ENCODE data around the gene SLX9.

SLX9 gene

DNA sequence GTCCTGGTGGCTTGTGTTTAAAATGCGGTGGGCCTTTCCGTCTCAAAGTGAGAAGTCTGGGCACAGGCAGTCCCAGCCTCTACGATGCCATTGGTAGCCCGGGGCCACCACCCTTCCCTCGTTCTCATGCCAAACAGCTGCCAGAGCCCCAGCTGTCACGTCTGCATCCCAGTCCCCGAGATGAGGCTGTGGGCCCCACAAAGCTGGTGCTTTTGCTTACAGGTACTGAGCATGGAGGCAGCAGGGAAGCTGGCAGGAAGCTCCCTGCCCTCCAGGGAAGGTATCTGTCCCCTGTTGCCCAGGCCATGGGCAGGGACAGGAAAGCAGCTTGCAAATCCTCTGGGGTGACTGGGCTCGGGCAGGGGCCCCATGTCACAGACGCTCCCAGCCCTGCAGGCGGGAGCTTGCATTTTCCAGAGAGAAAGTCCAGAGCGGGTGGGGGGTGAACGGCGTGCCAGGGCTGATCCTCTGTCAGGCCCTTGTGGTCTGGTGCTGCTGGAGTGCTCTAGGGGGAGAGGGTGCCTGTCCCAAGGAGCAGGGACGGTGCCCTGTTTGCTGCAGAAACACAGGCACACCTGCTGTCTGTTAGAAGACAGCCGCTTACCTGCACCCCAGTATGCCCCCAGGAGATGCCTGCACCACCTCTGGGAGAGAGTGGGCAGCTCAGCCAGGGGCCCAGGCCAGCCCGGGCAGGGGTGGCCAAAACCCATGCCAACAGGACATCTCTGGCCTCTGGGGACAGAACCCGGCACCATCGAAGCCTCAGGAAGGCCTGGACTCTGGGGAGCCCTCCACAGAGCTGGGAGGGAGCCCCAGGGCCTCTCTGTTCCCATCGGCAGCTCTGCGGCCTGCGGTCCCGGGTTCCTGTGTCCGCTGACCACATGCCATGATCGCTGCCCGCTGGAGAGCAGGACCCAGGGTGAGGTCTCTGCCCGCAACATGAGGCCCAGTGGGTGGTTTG lies 45.9 kb downstream of the SLX9 start:
- Histone ChIP-seq H3K4ac (ENCODE audit: low read depth in 1 of 2, low read length in 2 of 2) (no peak overlapping the region), H3K14ac (ENCODE audit: low read length in 2 of 2) (no peak overlapping the region), H3K9ac (ENCODE audit: low read length) (no peak overlapping the region), H3K18ac (ENCODE audit: low read depth in 1 of 2, low read length in 2 of 2) (no peak overlapping the region), H3K23ac (ENCODE audit: low read length in 2 of 2) (no peak overlapping the region), H3K27ac (ENCODE audit: low read length, poor library complexity, severe bottlenecking) (no peak overlapping the region), H2BK120ac (ENCODE audit: low read depth, low read length) (no peak overlapping the region), H3K9me3 (ENCODE audit: control insufficient read depth, low read length) (no peaks in the 10 kb centered on the region), H2AK5ac (ENCODE audit: low read length, severe bottlenecking) (no peak overlapping the region), H3K36me3 (ENCODE audit: control insufficient read depth in 1 of 2, insufficient read depth in 2 of 2, low read depth in 1 of 2, low read length in 2 of 2) (no peaks in the 10 kb centered on the region), H3K79me1 (replicated peaks; ENCODE audit: low read length, poor library complexity, severe bottlenecking) (no peaks in the 10 kb centered on the region), H2AFZ (ENCODE audit: low read depth, low read length) (no peak overlapping the region), H4K91ac (ENCODE audit: low read length) (no peak overlapping the region), H3K4me3 (ENCODE audit: insufficient read depth in 1 of 2, low read depth in 1 of 2, low read length in 2 of 2) (no peak overlapping the region), H3K27me3 (ENCODE audit: control insufficient read depth in 1 of 2, insufficient read depth in 1 of 2, low read length in 2 of 2) (peaks cover 0 to 19% of the 10 kb centered on the region in 2 experiments), H2BK15ac (ENCODE audit: low read depth, poor library complexity, severe bottlenecking) (no peak overlapping the region), H3K4me1 (ENCODE audit: control insufficient read depth, insufficient read depth, low read depth, low read length) (peaks cover 30% of the 10 kb centered on the region), H2BK5ac (ENCODE audit: low read depth, low read length, poor library complexity, severe bottlenecking) (no peak overlapping the region), H2BK12ac (ENCODE audit: low read length in 2 of 2) (no peak overlapping the region), H4K8ac (ENCODE audit: low read length) (peak overlapping the region; percentile 33), H3K4me2 (ENCODE audit: low read length, poor library complexity, severe bottlenecking) (no peak overlapping the region)
- 84% methylated on average over 26 of the region's 26 CpGs for WGBS
- DNase-seq: no peak

DNA sequence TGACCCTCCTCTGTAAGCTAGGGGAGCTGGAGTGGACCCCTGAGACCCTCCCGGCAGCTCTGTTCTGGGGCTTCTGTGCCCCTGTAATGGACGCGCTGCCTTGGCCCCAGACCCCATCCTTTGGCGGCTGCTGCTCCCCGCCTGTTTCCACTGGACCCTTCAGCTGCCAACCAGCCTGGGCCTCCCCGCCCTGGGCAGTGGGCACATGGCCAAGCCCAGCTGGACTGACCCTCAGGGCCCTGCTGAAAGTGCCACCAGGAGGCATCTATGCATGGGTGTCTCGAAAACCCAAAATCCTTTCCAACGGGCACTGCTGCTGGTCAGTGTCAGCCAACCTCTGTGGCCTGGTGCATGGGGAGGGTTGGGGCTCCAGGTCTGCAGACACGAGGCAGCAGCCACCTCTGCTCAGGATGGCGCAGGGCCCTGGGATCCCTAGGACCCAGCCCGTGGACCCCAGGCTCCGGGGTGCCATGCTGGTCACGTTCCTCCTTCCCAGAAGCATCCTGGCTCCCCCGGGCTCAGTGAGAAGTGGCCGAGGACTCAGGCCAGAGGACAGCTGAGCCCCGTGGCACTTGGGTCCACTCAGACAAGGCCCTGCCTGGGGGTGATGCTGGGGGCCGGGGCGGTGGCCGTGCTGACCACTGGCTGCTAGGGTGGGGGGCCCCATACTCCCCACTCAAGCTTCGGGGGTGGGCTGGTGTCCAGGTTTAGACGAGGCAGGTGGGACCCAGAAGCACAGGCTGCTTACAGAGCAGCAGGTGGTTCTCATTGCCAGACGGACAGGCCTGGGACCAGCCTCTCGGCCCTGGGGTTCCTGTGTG lies 46.9 kb downstream of the SLX9 start:
- Histone ChIP-seq H2BK120ac (ENCODE audit: low read depth, low read length) (no peak overlapping the region), H4K8ac (ENCODE audit: low read length) (no peak overlapping the region), H2BK5ac (ENCODE audit: low read depth, low read length, poor library complexity, severe bottlenecking) (no peak overlapping the region), H3K9me3 (ENCODE audit: control insufficient read depth, low read length) (no peaks in the 10 kb centered on the region), H3K18ac (ENCODE audit: low read depth in 1 of 2, low read length in 2 of 2) (no peak overlapping the region), H4K91ac (ENCODE audit: low read length) (no peak overlapping the region), H3K27me3 (ENCODE audit: control insufficient read depth in 1 of 2, insufficient read depth in 1 of 2, low read length in 2 of 2) (peaks cover 0 to 19% of the 10 kb centered on the region in 2 experiments), H3K27ac (ENCODE audit: low read length, poor library complexity, severe bottlenecking) (no peak overlapping the region), H3K14ac (ENCODE audit: low read length in 2 of 2) (no peak overlapping the region), H2BK12ac (ENCODE audit: low read length in 2 of 2) (no peak overlapping the region), H3K4me3 (ENCODE audit: insufficient read depth in 1 of 2, low read depth in 1 of 2, low read length in 2 of 2) (no peak overlapping the region), H3K9ac (ENCODE audit: low read length) (no peak overlapping the region), H2AFZ (ENCODE audit: low read depth, low read length) (no peak overlapping the region), H3K36me3 (ENCODE audit: control insufficient read depth in 1 of 2, insufficient read depth in 2 of 2, low read depth in 1 of 2, low read length in 2 of 2) (no peaks in the 10 kb centered on the region), H3K4me2 (ENCODE audit: low read length, poor library complexity, severe bottlenecking) (no peak overlapping the region), H2BK15ac (ENCODE audit: low read depth, poor library complexity, severe bottlenecking) (no peak overlapping the region), H3K23ac (ENCODE audit: low read length in 2 of 2) (no peak overlapping the region), H3K4me1 (ENCODE audit: control insufficient read depth, insufficient read depth, low read depth, low read length) (peaks cover 35% of the 10 kb centered on the region), H2AK5ac (ENCODE audit: low read length, severe bottlenecking) (no peak overlapping the region), H3K4ac (ENCODE audit: low read depth in 1 of 2, low read length in 2 of 2) (no peak overlapping the region), H3K79me1 (replicated peaks; ENCODE audit: low read length, poor library complexity, severe bottlenecking) (no peaks in the 10 kb centered on the region)
- 91% methylated on average over 23 of the region's 23 CpGs for WGBS
- no peak for DNase-seq

DNA sequence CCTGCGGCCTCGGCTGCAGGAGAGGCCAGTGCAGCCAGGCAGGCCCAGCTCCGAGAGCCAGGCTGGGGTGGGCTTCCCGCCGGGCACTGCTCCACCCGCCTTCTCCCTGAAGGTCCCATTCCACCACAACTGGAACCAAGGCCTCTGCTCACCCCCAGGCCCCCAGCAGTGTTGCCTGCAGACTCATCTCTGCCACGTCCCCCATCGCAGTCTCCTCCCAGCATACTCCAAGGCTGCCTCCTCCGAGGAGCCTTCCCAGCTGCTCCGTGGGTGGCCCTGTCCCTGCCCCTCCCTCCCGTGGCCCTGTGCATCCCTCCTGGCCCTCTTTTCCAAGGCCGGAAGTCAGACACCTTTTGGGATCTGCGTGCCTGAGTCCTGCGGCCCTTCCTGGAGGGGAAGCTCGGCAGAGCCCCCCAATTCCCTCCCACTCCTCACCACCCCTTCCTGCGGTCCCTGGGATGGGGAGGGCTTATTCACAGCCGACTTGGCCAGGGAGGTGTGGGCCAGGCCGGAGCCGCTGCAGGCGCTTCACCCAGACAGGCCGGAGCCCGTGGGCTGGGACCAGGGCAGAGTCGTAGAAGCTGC lies 47.6 kb downstream of the SLX9 start:
- H4K91ac ChIP-seq (ENCODE audit: low read length): no peak overlapping the region
- H3K27ac ChIP-seq (ENCODE audit: low read length, poor library complexity, severe bottlenecking): no peak overlapping the region
- H3K14ac ChIP-seq (ENCODE audit: low read length in 2 of 2): no peak overlapping the region
- H3K4me1 ChIP-seq (ENCODE audit: control insufficient read depth, insufficient read depth, low read depth, low read length): peaks cover 40% of the 10 kb centered on the region
- no peak overlapping the region for H3K4me3 ChIP-seq (ENCODE audit: insufficient read depth in 1 of 2, low read depth in 1 of 2, low read length in 2 of 2)
- H2BK15ac ChIP-seq (ENCODE audit: low read depth, poor library complexity, severe bottlenecking): no peak overlapping the region
- H3K18ac ChIP-seq (ENCODE audit: low read depth in 1 of 2, low read length in 2 of 2): no peak overlapping the region
- H3K4me2 ChIP-seq (ENCODE audit: low read length, poor library complexity, severe bottlenecking): no peak overlapping the region
- no peak overlapping the region for H2AFZ ChIP-seq (ENCODE audit: low read depth, low read length)
- no peak overlapping the region for H2AK5ac ChIP-seq (ENCODE audit: low read length, severe bottlenecking)
- no peaks in the 10 kb centered on the region for H3K36me3 ChIP-seq (ENCODE audit: control insufficient read depth in 1 of 2, insufficient read depth in 2 of 2, low read depth in 1 of 2, low read length in 2 of 2)
- H3K9me3 ChIP-seq (ENCODE audit: control insufficient read depth, low read length): no peaks in the 10 kb centered on the region
- H2BK5ac ChIP-seq (ENCODE audit: low read depth, low read length, poor library complexity, severe bottlenecking): no peak overlapping the region
- no peak overlapping the region for H2BK120ac ChIP-seq (ENCODE audit: low read depth, low read length)
- no peak overlapping the region for H2BK12ac ChIP-seq (ENCODE audit: low read length in 2 of 2)
- no peak overlapping the region for H4K8ac ChIP-seq (ENCODE audit: low read length)
- no peak for DNase-seq
- H3K4ac ChIP-seq (ENCODE audit: low read depth in 1 of 2, low read length in 2 of 2): no peak overlapping the region
- WGBS: 75% methylated on average over 23 of the region's 23 CpGs
- no peak overlapping the region for H3K23ac ChIP-seq (ENCODE audit: low read length in 2 of 2)
- no peaks in the 10 kb centered on the region for H3K79me1 ChIP-seq (replicated peaks; ENCODE audit: low read length, poor library complexity, severe bottlenecking)
- peaks cover 0 to 26% of the 10 kb centered on the region in 2 experiments for H3K27me3 ChIP-seq (ENCODE audit: control insufficient read depth in 1 of 2, insufficient read depth in 1 of 2, low read length in 2 of 2)
- no peak overlapping the region for H3K9ac ChIP-seq (ENCODE audit: low read length)

Data from mesenchymal stem cell (in vitro differentiated cells and primary cell).